ENCODE measurements around the gene TRIP11.

The TRIP11 gene

DNA sequence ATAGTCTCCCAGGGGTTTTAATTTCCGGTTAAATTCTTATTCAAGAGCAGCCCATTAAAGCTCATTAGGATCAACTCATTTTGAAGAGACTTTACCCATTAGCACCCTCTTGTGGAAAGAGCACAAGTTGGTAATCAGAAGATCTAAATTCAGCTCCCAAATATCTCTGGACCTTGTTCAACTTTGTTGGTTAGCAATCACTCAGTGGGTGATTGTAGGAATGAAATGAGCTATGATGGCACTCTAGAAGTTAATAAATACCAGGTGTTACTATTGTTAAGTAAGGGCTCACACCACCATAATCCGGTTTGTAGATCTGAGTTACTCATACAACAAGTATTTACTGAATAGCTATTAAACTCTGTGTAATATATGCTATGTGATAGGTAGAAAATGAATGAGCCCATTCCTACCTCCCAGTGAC lies 42.9 kb downstream of the TRIP11 start:
- TF ChIP-seq, protein P1, sequence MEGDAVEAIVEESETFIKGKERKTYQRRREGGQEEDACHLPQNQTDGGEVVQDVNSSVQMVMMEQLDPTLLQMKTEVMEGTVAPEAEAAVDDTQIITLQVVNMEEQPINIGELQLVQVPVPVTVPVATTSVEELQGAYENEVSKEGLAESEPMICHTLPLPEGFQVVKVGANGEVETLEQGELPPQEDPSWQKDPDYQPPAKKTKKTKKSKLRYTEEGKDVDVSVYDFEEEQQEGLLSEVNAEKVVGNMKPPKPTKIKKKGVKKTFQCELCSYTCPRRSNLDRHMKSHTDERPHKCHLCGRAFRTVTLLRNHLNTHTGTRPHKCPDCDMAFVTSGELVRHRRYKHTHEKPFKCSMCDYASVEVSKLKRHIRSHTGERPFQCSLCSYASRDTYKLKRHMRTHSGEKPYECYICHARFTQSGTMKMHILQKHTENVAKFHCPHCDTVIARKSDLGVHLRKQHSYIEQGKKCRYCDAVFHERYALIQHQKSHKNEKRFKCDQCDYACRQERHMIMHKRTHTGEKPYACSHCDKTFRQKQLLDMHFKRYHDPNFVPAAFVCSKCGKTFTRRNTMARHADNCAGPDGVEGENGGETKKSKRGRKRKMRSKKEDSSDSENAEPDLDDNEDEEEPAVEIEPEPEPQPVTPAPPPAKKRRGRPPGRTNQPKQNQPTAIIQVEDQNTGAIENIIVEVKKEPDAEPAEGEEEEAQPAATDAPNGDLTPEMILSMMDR (conservative IDR thresholded peaks at IDR 0.05; ENCODE audit: low read depth): peak; percentile 71
- no peak overlapping the region for H3K27ac ChIP-seq
- ChIA-PET POLR2A (ENCODE audit: low non-redundant PET) (no interaction called here), CTCF (interaction anchor here (0.7 to 1.6 kb wide), 7 partner anchors 8 to 536 kb away, joined by 3 to 9 read pairs (median 4); no protein-coding TSS in a partner anchor)
- peak; percentile 52 for DNase-seq (ENCODE audit: low spot score)

DNA sequence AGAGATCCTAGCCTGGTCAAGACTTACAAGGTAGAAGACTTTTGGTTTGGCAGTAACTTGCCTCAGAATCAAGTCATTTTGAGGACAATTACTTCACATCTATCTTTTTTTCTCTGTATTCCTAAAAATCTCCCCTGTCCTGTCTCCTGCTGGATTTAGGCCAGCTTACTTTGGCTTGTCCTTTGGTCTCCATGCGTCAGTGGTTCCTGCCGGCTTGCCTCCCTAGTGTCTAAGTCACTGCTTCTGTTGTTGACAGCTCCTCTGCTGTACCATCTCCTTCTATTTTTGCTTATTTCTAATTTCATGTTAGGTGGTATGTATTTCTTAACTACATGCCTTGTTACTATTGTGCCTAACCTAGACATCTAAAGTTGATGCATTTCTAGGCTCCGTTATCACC lies 52.7 kb downstream of the TRIP11 start:
- no peak for DNase-seq (ENCODE audit: low spot score)
- POLR2A ChIA-PET (ENCODE audit: low non-redundant PET): no interaction called here
- TF ChIP-seq, protein P1 (conservative IDR thresholded peaks at IDR 0.05; ENCODE audit: low read depth): no peak
- no peak overlapping the region for H3K27ac ChIP-seq
- CTCF ChIA-PET: no interaction called here

DNA sequence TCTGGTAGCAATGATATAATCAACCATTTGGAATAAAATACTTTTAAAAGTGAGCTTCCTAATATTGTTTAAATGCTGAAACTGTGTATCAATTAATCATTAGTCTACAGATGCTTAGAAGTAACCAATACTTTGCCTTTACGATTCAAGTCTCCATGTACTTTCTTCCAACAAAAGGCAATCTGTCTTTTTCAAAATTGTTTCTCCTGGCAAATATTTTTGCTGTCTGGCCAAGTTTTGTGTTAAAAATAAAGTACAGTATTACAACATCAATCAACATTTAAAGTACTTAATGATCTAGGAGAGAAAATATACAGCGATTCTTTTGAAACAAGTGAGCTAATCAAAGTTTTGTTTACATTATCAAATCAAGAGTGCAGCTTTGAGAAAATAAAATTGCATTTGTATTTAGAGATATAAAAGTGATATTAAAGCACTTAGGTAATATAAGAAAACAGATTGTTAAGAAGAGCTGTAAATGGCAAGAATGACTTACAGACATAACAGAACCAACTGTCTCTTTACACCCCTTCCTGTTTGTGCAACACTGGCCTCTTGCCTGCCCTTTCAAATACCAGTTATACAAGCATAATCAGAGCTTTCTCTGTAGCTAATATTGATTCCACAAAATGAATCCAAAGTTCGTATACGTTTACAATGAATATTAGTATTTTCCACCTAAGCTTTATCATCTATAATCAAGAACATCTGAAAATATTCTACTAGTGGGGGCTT lies 54.2 kb downstream of the TRIP11 start:
- DNase-seq (ENCODE audit: low spot score): no peak
- CTCF ChIA-PET: interaction anchor here (0.5 to 1.8 kb wide), 2 partner anchors 11 to 336 kb away, joined by 3 to 4 read pairs; no protein-coding TSS in a partner anchor
- TF ChIP-seq, protein P1 (conservative IDR thresholded peaks at IDR 0.05; ENCODE audit: low read depth): no peak
- POLR2A ChIA-PET (ENCODE audit: low non-redundant PET): no interaction called here
- H3K27ac ChIP-seq: no peak overlapping the region

DNA sequence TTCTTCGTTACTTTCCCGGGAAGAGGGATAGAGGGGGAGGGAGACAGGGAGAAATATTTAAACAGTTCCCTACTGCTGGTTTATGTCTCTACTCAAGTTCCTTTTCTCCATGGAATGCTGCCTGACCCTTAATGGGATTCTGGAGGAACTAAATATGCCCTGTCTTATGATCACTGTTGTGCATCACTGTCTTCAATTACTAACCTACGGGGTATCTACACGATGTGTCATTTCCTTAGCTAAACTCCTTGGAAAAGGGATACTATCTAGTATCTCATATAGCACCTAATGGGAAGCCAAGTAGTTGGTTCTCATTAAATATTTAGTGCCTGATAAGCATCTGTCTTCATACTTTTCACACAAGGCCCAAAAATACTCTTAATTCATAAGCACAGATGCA lies 54.9 kb downstream of the TRIP11 start:
- CTCF ChIA-PET: interaction anchor here (0.5 kb wide), 1 partner anchor 335 kb away, joined by 3 read pairs; no protein-coding TSS in a partner anchor
- DNase-seq (ENCODE audit: low spot score): no peak
- H3K27ac ChIP-seq: no peak overlapping the region
- TF ChIP-seq, protein P1 (conservative IDR thresholded peaks at IDR 0.05; ENCODE audit: low read depth): no peak
- POLR2A ChIA-PET (ENCODE audit: low non-redundant PET): no interaction called here

DNA sequence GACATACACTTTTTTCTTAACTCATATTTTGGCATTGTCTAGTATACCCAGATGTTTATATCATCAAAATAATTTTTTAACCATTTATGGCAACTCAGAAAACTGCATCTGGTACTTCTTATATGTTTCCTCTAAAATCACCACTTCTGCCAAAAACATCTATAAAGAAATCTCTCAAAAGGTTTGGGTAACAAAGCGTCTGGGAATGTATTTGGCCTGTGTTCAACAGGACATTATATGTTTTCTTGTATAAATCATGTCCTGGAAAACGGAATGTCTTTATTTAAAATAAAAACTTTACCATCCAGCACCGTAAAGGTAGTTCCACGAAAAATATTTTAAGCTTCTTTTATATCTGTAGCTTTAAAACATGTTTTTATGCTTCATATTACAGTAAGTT lies 56.3 kb downstream of the TRIP11 start:
- TF ChIP-seq, protein P1 (conservative IDR thresholded peaks at IDR 0.05; ENCODE audit: low read depth): no peak
- POLR2A ChIA-PET (ENCODE audit: low non-redundant PET): no interaction called here
- H3K27ac ChIP-seq: no peak overlapping the region
- DNase-seq (ENCODE audit: low spot score): no peak
- CTCF ChIA-PET: no interaction called here

DNA sequence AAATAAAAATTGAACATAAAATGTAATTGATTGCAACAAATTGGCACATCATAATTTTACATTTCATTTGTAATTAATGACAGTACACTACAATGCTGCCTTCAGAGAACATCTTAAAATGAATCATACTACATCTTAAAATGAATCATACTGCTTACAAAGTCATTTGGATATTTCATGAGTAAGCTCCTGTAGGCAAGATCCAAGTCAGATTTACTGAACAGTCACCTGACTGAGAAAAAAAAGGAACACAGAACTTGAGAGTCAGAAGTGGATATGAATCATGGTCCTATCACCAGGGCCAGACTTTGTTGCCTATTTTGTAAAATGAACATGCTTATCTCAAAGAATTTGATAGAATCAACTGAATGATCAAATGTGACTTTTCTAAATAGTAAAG lies 59.7 kb downstream of the TRIP11 start:
- no peak overlapping the region for H3K27ac ChIP-seq
- TF ChIP-seq, protein P1 (conservative IDR thresholded peaks at IDR 0.05; ENCODE audit: low read depth): no peak
- ChIA-PET CTCF (interaction anchor here (0.6 to 1.9 kb wide), 2 partner anchors 17 to 1553 kb away, joined by 6 to 9 read pairs; no protein-coding TSS in a partner anchor), POLR2A (ENCODE audit: low non-redundant PET) (no interaction called here)
- peak; percentile 95 for DNase-seq (ENCODE audit: low spot score)

Data from RWPE1 (cell line).